Testis (tissue), 3 donors: ENCODE data around the gene AGBL1. TPM values are rescaled to one million over a fixed set of nuclear protein-coding genes. Genes with fewer than 3 reads are reported as not detected.

Experiments used
- DNase-seq: peaks from one replicate; pipeline ENCODE4 v3.0.0-alpha.2; 2019
- H3K27ac ChIP-seq, 2 donors: fragments of 200-600 bp; sonication (generic); one replicate each; pipeline ENCODE4 v1.5.1; 2019
- H3K27me3 ChIP-seq: fragments of 200-600 bp; sonication (generic); one replicate; pipeline ENCODE4 v1.5.1; 2019
- H3K36me3 ChIP-seq: fragments of 200-600 bp; sonication (generic); one replicate; pipeline ENCODE4 v1.5.1; 2017; ENCODE audit warnings: low read depth; ENCODE audit errors: missing control alignments
- H3K4me1 ChIP-seq: fragments of 200-600 bp; sonication (generic); one replicate; pipeline ENCODE4 v1.5.1; 2019
- H3K4me3 ChIP-seq, 2 donors: fragments of 200-600 bp; sonication (generic); one replicate each; pipeline ENCODE4 v1.5.1; 2017 to 2019
- H3K9me3 ChIP-seq: fragments of 200-600 bp; sonication (generic); one replicate; pipeline ENCODE4 v1.5.1; 2017
- POLR2A ChIP-seq: fragments of 450-650 bp; IDR thresholded peaks from one replicate; pipeline ENCODE4 v1.6.1; 2017; ENCODE audit warnings: antibody characterized with exemption, mild to moderate bottlenecking, moderate library complexity
- WGBS, 2 donors: methylation state at CpG; one replicate each; pipeline ENCODE4 v1.1.5; 2018; 5-methylcytosine and 5-hydroxymethylcytosine counted together
- intact Hi-C: fragments of 100-400 bp; cut with DNase I; formaldehyde crosslinking; loops from one replicate; pipeline ENCODE4 v1.15.1; 2023; ENCODE audit warnings: low total_unique reads
- polyA plus RNA-seq: library from polyadenylated mRNA; stranded (reverse); fragments of 350-450 nt; fragmentation: Illumina TruSeq; extraction: RNeasy Lipid Tissue Mini Kit (QIAGEN cat#74804); gene quantifications from one replicate; pipeline ENCODE4 v1.2.3, GENCODE V29; 2014; ENCODE audit warnings: low read depth, low replicate concordance; ENCODE audit not compliant: insufficient read depth
- total RNA-seq, 2 donors: library from RNA; depleted of rRNA; stranded (reverse); fragments of >200 nt; gene quantifications; one replicate each; pipeline ENCODE4 v1.2.3, GENCODE V29; 2016
- TF ChIP-seq, protein P1 (sequence below), 3 experiments: fragments of 450-650 bp in 2 of 3; fragments of 200-600 bp in 1 of 3; sonication (generic) in 1 of 3; IDR thresholded peaks; one replicate each; pipeline ENCODE4 v1.5.1; 2016 to 2019; ENCODE audit warnings: antibody characterized with exemption in 3 of 3, mild to moderate bottlenecking in 2 of 3, moderate library complexity in 1 of 3

AGBL1 gene
- total and polyA plus RNA-seq, 3 donors from 2014 or later: 0.37 to 0.94 (median 0.70) TPM

GRCh38 chr15:86377914-86378313 lies 298.2 kb downstream of the AGBL1 start:
- no peak overlapping the region for H3K4me3 ChIP-seq
- TF ChIP-seq POLR2A: no peak
- TF ChIP-seq, protein P1, sequence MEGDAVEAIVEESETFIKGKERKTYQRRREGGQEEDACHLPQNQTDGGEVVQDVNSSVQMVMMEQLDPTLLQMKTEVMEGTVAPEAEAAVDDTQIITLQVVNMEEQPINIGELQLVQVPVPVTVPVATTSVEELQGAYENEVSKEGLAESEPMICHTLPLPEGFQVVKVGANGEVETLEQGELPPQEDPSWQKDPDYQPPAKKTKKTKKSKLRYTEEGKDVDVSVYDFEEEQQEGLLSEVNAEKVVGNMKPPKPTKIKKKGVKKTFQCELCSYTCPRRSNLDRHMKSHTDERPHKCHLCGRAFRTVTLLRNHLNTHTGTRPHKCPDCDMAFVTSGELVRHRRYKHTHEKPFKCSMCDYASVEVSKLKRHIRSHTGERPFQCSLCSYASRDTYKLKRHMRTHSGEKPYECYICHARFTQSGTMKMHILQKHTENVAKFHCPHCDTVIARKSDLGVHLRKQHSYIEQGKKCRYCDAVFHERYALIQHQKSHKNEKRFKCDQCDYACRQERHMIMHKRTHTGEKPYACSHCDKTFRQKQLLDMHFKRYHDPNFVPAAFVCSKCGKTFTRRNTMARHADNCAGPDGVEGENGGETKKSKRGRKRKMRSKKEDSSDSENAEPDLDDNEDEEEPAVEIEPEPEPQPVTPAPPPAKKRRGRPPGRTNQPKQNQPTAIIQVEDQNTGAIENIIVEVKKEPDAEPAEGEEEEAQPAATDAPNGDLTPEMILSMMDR (IDR thresholded peaks at IDR 0.05): no peak
- intact Hi-C loops: no loop called here
- H3K36me3 ChIP-seq: no peaks in the 10 kb centered on the region
- no peak overlapping the region for H3K27ac ChIP-seq
- no peaks in the 10 kb centered on the region for H3K4me1 ChIP-seq
- no peaks in the 10 kb centered on the region for H3K9me3 ChIP-seq
- no peaks in the 10 kb centered on the region for H3K27me3 ChIP-seq
- DNase-seq: no peak
- WGBS, 2 donors: 77 to 85% methylated on average over 1 of the region's 1 CpG

DNA sequence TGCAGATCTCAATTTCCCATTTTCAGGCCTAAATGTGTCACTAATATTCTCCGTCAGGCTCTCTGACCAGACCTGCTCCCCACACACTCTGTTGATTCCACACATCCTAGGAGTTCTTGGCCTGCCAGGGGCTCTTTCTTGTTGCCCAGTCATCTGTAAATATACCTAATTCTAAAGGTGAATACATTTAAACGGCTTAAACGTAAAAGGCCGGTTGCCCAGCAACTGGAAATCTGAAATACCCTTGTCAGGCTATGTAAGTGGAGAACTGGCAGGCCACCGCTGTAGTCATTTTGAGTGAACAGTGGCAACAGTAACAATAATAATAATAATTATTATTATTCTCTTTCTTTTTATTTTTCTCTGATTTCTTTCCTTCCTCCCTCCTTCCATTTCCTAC lies 302.7 kb downstream of the AGBL1 start:
- Histone ChIP-seq H3K36me3 (no peaks in the 10 kb centered on the region), H3K27me3 (no peaks in the 10 kb centered on the region), H3K4me3 (no peak overlapping the region), H3K4me1 (no peaks in the 10 kb centered on the region), H3K27ac (no peak overlapping the region), H3K9me3 (no peaks in the 10 kb centered on the region)
- no peak for DNase-seq
- intact Hi-C loops: no loop called here
- WGBS, 2 donors: 82 to 85% methylated on average over 5 of the region's 5 CpGs
- TF ChIP-seq POLR2A: no peak
- TF ChIP-seq, protein P1 (IDR thresholded peaks at IDR 0.05): no peak

DNA sequence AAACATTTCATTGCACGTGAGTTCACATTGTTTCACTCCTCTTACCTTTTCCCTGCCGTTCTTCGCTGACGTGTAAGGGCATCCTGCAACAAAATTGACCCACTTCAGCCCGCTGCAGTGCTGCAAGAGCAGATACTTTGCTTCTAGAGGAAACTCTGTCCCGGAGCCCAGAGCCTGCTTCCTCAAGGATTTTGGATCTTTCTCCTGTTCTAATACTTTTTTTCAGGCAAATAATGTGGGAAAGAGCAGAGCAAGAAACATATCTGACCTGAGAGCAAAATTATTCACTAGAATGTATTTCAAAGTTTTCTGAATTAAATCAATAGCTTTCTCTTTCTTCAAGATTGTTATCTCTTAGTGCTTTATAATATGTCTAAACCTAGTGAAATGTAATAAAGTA lies 303.9 kb downstream of the AGBL1 start:
- intact Hi-C loops: no loop called here
- WGBS, 2 donors: 77 to 84% methylated on average over 6 of the region's 6 CpGs

DNA sequence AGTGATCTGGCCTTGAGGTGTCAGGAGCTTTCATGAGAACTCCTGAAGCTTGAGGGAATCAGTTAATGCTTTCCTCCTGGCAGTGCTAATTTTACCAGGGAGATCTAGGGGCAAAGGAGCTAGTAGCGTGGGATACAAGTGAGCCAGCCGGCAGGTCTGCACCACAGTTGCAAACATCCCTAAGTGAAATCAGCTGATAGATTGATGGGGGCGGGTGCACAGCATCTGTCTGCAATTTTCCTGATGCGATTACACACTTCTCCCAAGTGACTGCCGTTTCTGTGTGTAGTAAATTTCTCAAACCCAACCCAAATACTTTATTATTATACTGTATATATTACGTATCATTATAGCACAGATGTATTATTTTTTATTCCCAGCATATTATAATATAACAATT lies 304.5 kb downstream of the AGBL1 start:
- H3K27ac ChIP-seq: no peak overlapping the region
- H3K4me3 ChIP-seq: no peak overlapping the region
- no peaks in the 10 kb centered on the region for H3K36me3 ChIP-seq
- no peaks in the 10 kb centered on the region for H3K27me3 ChIP-seq
- WGBS, 2 donors: 50 to 73% methylated on average over 6 of the region's 6 CpGs
- TF ChIP-seq, protein P1 (IDR thresholded peaks at IDR 0.05): no peak
- TF ChIP-seq POLR2A: no peak
- no peaks in the 10 kb centered on the region for H3K9me3 ChIP-seq
- intact Hi-C loops: no loop called here
- H3K4me1 ChIP-seq: no peaks in the 10 kb centered on the region
- DNase-seq: no peak

More for the DNA sequence above, 303.9 kb downstream of the AGBL1 start:
- no peak for DNase-seq
- H3K4me1 ChIP-seq: no peaks in the 10 kb centered on the region
- no peaks in the 10 kb centered on the region for H3K36me3 ChIP-seq
- no peaks in the 10 kb centered on the region for H3K27me3 ChIP-seq
- no peak overlapping the region for H3K27ac ChIP-seq
- TF ChIP-seq, protein P1 (IDR thresholded peaks at IDR 0.05): no peak
- no peak for TF ChIP-seq POLR2A
- no peak overlapping the region for H3K4me3 ChIP-seq
- no peaks in the 10 kb centered on the region for H3K9me3 ChIP-seq

DNA sequence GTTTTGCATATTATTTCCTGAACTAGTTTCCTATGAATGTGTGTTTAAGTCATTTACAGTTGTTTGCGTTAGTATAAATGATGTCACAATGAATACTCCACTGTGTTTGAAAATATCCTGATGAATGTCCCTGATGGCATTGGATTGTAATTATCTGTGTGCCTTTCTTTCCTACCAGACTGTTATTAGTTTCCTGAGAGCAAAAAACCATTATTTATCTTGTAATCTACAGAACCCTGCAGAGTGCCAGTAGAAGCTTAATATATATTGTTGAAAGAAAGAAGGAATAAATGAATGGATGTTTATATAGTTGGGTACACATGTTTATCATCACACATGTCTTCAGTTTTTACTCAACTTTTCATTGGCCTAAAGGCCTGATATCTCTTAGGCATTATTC lies 312.6 kb downstream of the AGBL1 start:
- Histone ChIP-seq H3K36me3 (no peaks in the 10 kb centered on the region), H3K4me1 (no peaks in the 10 kb centered on the region), H3K4me3 (no peak overlapping the region), H3K27me3 (no peaks in the 10 kb centered on the region), H3K9me3 (no peaks in the 10 kb centered on the region), H3K27ac (no peak overlapping the region)
- TF ChIP-seq POLR2A: no peak
- TF ChIP-seq, protein P1 (IDR thresholded peaks at IDR 0.05): no peak
- no peak for DNase-seq
- WGBS, 2 donors: 92 to 100% methylated on average over 1 of the region's 1 CpG
- intact Hi-C loops: no loop called here
